IPS-15b (cell line): ENCODE measurements around the gene MOCS3.

ENCODE experiments used
- H3K27me3 ChIP-seq: one replicate; pipeline ENCODE4 v1.6.1; 2013; ENCODE audit warnings: low read length; ENCODE audit not compliant: control insufficient read depth, insufficient read depth
- H3K36me3 ChIP-seq: one replicate; pipeline ENCODE4 v1.6.1; 2013; ENCODE audit warnings: low read length; ENCODE audit not compliant: control insufficient read depth, insufficient read depth
- H3K4me1 ChIP-seq: one replicate; pipeline ENCODE4 v1.6.1; 2013; ENCODE audit warnings: mild to moderate bottlenecking, low read length; ENCODE audit not compliant: control insufficient read depth, insufficient read depth
- H3K4me3 ChIP-seq: one replicate; pipeline ENCODE4 v1.5.1; 2013; ENCODE audit warnings: low read depth, low read length
- H3K9ac ChIP-seq: one replicate; pipeline ENCODE4 v1.6.1; 2013; ENCODE audit warnings: low read depth, mild to moderate bottlenecking, low read length
- H3K9me3 ChIP-seq: one replicate; pipeline ENCODE4 v1.6.1; 2013; ENCODE audit warnings: mild to moderate bottlenecking, low read length; ENCODE audit not compliant: control insufficient read depth, insufficient read depth

MOCS3 gene

GRCh38 chr20:51005214-51005613 is 46.6 kb downstream of the MOCS3 start:
- Histone ChIP-seq H3K27me3 (no peaks in the 10 kb centered on the region), H3K4me3 (no peak overlapping the region), H3K9me3 (no peaks in the 10 kb centered on the region), H3K36me3 (peaks cover 8% of the 10 kb centered on the region), H3K9ac (no peak overlapping the region), H3K4me1 (no peaks in the 10 kb centered on the region)

DNA sequence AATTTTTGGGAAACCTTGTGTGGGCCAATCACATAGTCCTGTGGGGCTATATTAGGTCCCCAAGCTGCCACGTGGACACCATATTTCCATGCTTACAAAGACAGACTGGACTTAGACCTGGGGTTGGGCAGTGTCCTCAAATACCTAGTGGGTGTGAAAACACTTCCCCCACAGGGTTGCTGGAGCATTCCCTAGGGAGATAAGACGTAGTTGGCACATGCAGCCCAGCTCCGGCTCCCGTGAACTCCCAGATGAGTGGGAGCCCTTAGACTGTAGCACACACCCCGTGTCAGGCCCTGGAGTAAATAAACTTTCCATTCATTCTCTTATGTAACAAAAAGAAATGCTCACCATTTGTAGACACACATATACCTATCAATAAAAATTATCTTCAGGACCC is 50.1 kb downstream of the MOCS3 start:
- no peaks in the 10 kb centered on the region for H3K9me3 ChIP-seq
- H3K4me3 ChIP-seq, result no peak overlapping the region
- H3K36me3 ChIP-seq, result peaks cover 8% of the 10 kb centered on the region
- H3K4me1 ChIP-seq, result peaks cover 2% of the 10 kb centered on the region
- no peaks in the 10 kb centered on the region for H3K27me3 ChIP-seq
- H3K9ac ChIP-seq, result no peak overlapping the region

DNA sequence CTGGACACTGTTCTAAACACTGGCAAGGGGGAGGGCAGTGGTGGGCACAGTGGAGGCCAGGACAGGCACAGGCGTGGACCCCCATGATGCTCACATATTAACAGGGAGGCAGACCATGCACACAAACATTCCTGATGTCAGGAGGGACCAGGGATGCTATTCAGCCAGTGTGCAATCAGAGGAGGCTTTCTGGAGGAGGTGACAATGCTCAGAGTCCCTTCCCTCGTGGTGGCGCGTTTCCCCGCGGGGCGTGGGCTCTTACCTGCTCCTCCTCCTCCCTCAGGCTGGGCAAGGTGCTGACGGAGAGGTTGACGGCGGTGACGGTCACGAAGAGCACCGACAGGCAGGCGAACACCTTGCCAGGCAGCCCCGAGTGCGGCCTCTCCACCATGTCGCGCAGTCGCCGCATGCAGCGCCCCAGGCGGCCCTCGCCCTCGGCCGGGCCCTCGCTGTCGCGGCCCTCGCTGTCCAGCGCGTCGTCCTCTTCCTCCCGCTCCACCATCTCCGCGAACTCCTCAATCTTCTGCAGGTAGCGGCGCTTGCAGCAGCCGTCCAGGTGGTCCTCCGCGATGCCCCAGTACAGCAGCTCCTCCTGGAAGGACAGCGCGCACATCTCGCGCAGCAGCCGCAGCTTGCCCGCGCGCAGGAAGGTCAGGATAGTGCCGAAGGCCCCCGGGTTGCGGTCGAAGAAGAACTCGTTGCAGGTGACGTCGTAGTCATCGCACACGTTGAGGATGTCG is 50.9 kb downstream of the MOCS3 start:
- no peak overlapping the region for H3K4me3 ChIP-seq
- no peaks in the 10 kb centered on the region for H3K27me3 ChIP-seq
- H3K9ac ChIP-seq, result no peak overlapping the region
- H3K9me3 ChIP-seq, result no peaks in the 10 kb centered on the region
- H3K4me1 ChIP-seq, result peaks cover 9% of the 10 kb centered on the region
- peaks cover 8% of the 10 kb centered on the region for H3K36me3 ChIP-seq

- Histone ChIP-seq H3K9ac (no peak overlapping the region), H3K9me3 (no peaks in the 10 kb centered on the region), H3K27me3 (no peaks in the 10 kb centered on the region), H3K36me3 (peaks cover 8% of the 10 kb centered on the region), H3K4me3 (no peak overlapping the region), H3K4me1 (peaks cover 14% of the 10 kb centered on the region)
Measured at GRCh38 chr20:51010043-51010365, 51.4 kb downstream of the MOCS3 start.

GRCh38 chr20:51010932-51011331 is 52.3 kb downstream of the MOCS3 start:
- no peaks in the 10 kb centered on the region for H3K27me3 ChIP-seq
- H3K4me1 ChIP-seq, result peaks cover 14% of the 10 kb centered on the region
- no peak overlapping the region for H3K4me3 ChIP-seq
- H3K9me3 ChIP-seq, result no peaks in the 10 kb centered on the region
- peaks cover 8% of the 10 kb centered on the region for H3K36me3 ChIP-seq
- no peak overlapping the region for H3K9ac ChIP-seq

DNA sequence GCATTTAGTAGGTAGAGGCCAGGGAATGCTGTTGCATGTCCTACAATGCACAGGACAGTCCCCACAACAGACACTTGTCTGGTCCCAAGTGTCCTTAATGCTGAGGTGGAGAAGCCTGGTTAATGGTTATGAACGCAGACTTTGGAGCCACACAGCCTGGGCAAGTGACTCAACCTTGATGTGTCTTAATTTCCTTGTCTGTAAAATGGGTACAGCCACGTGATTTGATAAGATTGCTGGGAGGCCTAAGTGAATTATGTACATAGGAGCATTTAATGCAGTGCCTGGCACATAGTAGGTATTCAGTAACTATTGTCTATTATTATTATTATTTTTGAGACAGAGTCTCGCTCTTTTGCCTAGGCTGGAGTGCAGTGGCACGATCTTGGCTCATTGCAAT is 52.9 kb downstream of the MOCS3 start:
- H3K9me3 ChIP-seq, result no peaks in the 10 kb centered on the region
- no peak overlapping the region for H3K9ac ChIP-seq
- H3K36me3 ChIP-seq, result peaks cover 8% of the 10 kb centered on the region
- H3K4me1 ChIP-seq, result peaks cover 14% of the 10 kb centered on the region
- no peak overlapping the region for H3K4me3 ChIP-seq
- no peaks in the 10 kb centered on the region for H3K27me3 ChIP-seq

- H3K9ac ChIP-seq, result no peak overlapping the region
- H3K4me3 ChIP-seq, result no peak overlapping the region
- no peaks in the 10 kb centered on the region for H3K27me3 ChIP-seq
- peaks cover 14% of the 10 kb centered on the region for H3K4me1 ChIP-seq
- H3K36me3 ChIP-seq, result peaks cover 8% of the 10 kb centered on the region
- H3K9me3 ChIP-seq, result no peaks in the 10 kb centered on the region
Measured at GRCh38 chr20:51012357-51012756, 53.7 kb downstream of the MOCS3 start.
